Stimulated activated CD8-positive, alpha-beta memory T cell treated with anti-CD3 and anti-CD28 coated beads, Interleukin-15, amount 100 ng/mL, for 48 hours (primary cell): Measurements from ENCODE around the gene CNST.

Experiments
- DNase-seq, 2 donors: peaks; one replicate each; pipeline ENCODE4 v3.0.0-alpha.2; 2020; ENCODE audit warnings: low read depth in 2 of 2

The CNST gene

GRCh38 chr1:246566128-246566812 lies at the start of gene CNST, which contains the start of gene TFB2M:
Gene CNST, plus strand, starts transcription at chr1:246566456. Its CDS starts 25,107 bp downstream, at chr1:246591563.
Gene TFB2M, minus strand, starts transcription at chr1:246566261. Its CDS starts 123 bp downstream, at chr1:246566138.
- DNase-seq, result peak; percentile 95 to 97

- DNase-seq, result no peak
Observed at GRCh38 chr1:246517391-246517790, 48.9 kb upstream of the CNST start.

GRCh38 chr1:246518456-246519205 lies 47.6 kb upstream of the CNST start:
- no peak for DNase-seq

GRCh38 chr1:246519514-246519913 lies 46.7 kb upstream of the CNST start:
- no peak for DNase-seq

- no peak for DNase-seq
Observed at GRCh38 chr1:246526380-246526779, 39.9 kb upstream of the CNST start.

- no peak for DNase-seq
Observed at GRCh38 chr1:246526915-246527314, 39.3 kb upstream of the CNST start.

- DNase-seq, result no peak
Observed at GRCh38 chr1:246527402-246528088, 38.7 kb upstream of the CNST start.

- DNase-seq, result no peak
Observed at GRCh38 chr1:246528933-246529731, 37.1 kb upstream of the CNST start.

- no peak for DNase-seq
Observed at GRCh38 chr1:246530482-246530881, 35.8 kb upstream of the CNST start.

- DNase-seq, result no peak
Observed at GRCh38 chr1:246532519-246532918, 33.7 kb upstream of the CNST start.

- DNase-seq, result no peak
Observed at GRCh38 chr1:246533371-246533905, 32.8 kb upstream of the CNST start.

- DNase-seq, result no peak
Observed at GRCh38 chr1:246534114-246534513, 32.1 kb upstream of the CNST start.

GRCh38 chr1:246537441-246537840 lies 28.8 kb upstream of the CNST start:
- no peak for DNase-seq

- no peak for DNase-seq
Observed at GRCh38 chr1:246537887-246538286, 28.4 kb upstream of the CNST start.

- DNase-seq, result no peak
Observed at GRCh38 chr1:246540738-246541491, 25.3 kb upstream of the CNST start.

- DNase-seq, result no peak
Observed at GRCh38 chr1:246544001-246544400, 22.3 kb upstream of the CNST start.

GRCh38 chr1:246549665-246550064 lies 16.6 kb upstream of the CNST start:
- no peak for DNase-seq

- DNase-seq, result no peak
Observed at GRCh38 chr1:246550402-246550801, 15.9 kb upstream of the CNST start.

- DNase-seq, result no peak
Observed at GRCh38 chr1:246552110-246552509, 14.1 kb upstream of the CNST start.

GRCh38 chr1:246554201-246554600 lies 12.1 kb upstream of the CNST start:
- DNase-seq, result no peak

- DNase-seq, result no peak
Observed at GRCh38 chr1:246558041-246558440, 8.2 kb upstream of the CNST start.
